ENCODE measurements around the gene WDR33.

- no peak for TF ChIP-seq POLR2A (IDR thresholded peaks at IDR 0.05; ENCODE audit: low read depth, low read length)
- TF ChIP-seq POU2F2 (IDR thresholded peaks at IDR 0.05; ENCODE audit: low read depth, low read length), result no peak
- no peak for TF ChIP-seq POLR2AphosphoS5 (IDR thresholded peaks at IDR 0.05; ENCODE audit: low read depth, low read length)
- TF ChIP-seq TAF1 (IDR thresholded peaks at IDR 0.05; ENCODE audit: low read depth, low read length), result no peak
- no peak for TF ChIP-seq SPI1 (IDR thresholded peaks at IDR 0.05; ENCODE audit: low read depth, low read length)
- no peak for TF ChIP-seq PAX5 (IDR thresholded peaks at IDR 0.05; ENCODE audit: insufficient read depth, low read length, severe bottlenecking)
These were observed 89.0 kb downstream of the WDR33 start for GRCh38 chr2:127721978-127722355.
